Retinal pigment epithelial cell (primary cell): ENCODE data around the gene PNPLA2.

ENCODE experiments used
- DNase-seq: peaks from one replicate; pipeline ENCODE4 v3.0.0-alpha.2; 2010; ENCODE audit warnings: low read depth
- H3K4me3 ChIP-seq: 2 replicates; pipeline ENCODE4 v1.5.1; 2011; ENCODE audit warnings: mild to moderate bottlenecking, low read length, control low read depth, moderate library complexity
- CTCF ChIP-seq: conservative IDR thresholded peaks from 2 replicates; pipeline ENCODE4 v1.5.1; 2011; ENCODE audit warnings: low read depth, low read length, control low read depth, inconsistent platforms

PNPLA2 gene

GRCh38 chr11:865462-866430 lies 47.0 kb downstream of the PNPLA2 start:
- no peak overlapping the region for H3K4me3 ChIP-seq
- no peak for DNase-seq
- TF ChIP-seq CTCF = no peak

GRCh38 chr11:866481-866880 lies 47.8 kb downstream of the PNPLA2 start:
- no peak for TF ChIP-seq CTCF
- DNase-seq = no peak
- no peak overlapping the region for H3K4me3 ChIP-seq

GRCh38 chr11:867856-868358 lies 49.2 kb downstream of the PNPLA2 start:
- no peak overlapping the region for H3K4me3 ChIP-seq
- no peak for TF ChIP-seq CTCF
- DNase-seq = no peak

GRCh38 chr11:868394-868793 lies 49.7 kb downstream of the PNPLA2 start:
- TF ChIP-seq CTCF = no peak
- H3K4me3 ChIP-seq = no peak overlapping the region
- no peak for DNase-seq

- no peak for DNase-seq
- no peak overlapping the region for H3K4me3 ChIP-seq
- TF ChIP-seq CTCF = no peak
These were observed 50.1 kb downstream of the PNPLA2 start for GRCh38 chr11:868802-869201.

GRCh38 chr11:869399-870126 lies 50.8 kb downstream of the PNPLA2 start:
- TF ChIP-seq CTCF = no peak
- H3K4me3 ChIP-seq = no peak overlapping the region
- DNase-seq = no peak
